Hepatocyte (in vitro differentiated cells): ENCODE measurements around the gene POU4F1.

Experiments used
- CTCF ChIP-seq: fragments of 200-600 bp; sonication (generic); IDR thresholded peaks from 2 replicates; pipeline ENCODE4 v1.5.1; 2016; ENCODE audit warnings: antibody characterized with exemption, mild to moderate bottlenecking; ENCODE audit not compliant: poor library complexity
- EZH2phosphoT487 ChIP-seq: fragments of 200-600 bp; sonication (generic); IDR thresholded peaks from one replicate; pipeline ENCODE4 v1.6.1; 2018; ENCODE audit warnings: antibody characterized with exemption, mild to moderate bottlenecking, low read depth, moderate library complexity; ENCODE audit not compliant: unreplicated experiment, severe bottlenecking

GRCh38 chr13:78596736-78597601 lies 6.4 kb downstream of the POU4F1 start:
- TF ChIP-seq CTCF (no peak), EZH2phosphoT487 (peak; percentile 57)
